AG04450 (cell line): ENCODE measurements around the gene DPP4. TPM values are rescaled to one million over a fixed set of nuclear protein-coding genes. Genes with fewer than 3 reads are reported as not detected.

Source experiments
- CTCF ChIA-PET: fragments of 300-600, 350-600 bp; formaldehyde crosslinking; extraction: SDS; loops from one replicate; lab custom pipeline; 2022; ENCODE audit warnings: antibody characterized with exemption, inconsistent platforms; lab: Charles Lee
- POLR2A ChIA-PET: fragments of 350-600 bp; formaldehyde crosslinking; extraction: SDS; loops from one replicate; lab custom pipeline; 2021; ENCODE audit warnings: antibody characterized with exemption, inconsistent platforms; lab: Yijun Ruan, JAX
- DNase-seq: peaks from one replicate; pipeline ENCODE4 v3.0.0-alpha.2; 2011; ENCODE audit warnings: low read depth, low spot score
- H3K27ac ChIP-seq: one replicate; pipeline ENCODE4 v1.5.1; 2012; ENCODE audit warnings: low read depth, low read length, control low read depth
- H3K27me3 ChIP-seq: one replicate; pipeline ENCODE4 v1.6.0; 2012; ENCODE audit warnings: low read length; ENCODE audit not compliant: control insufficient read depth, insufficient read depth
- H3K4me3 ChIP-seq: 2 replicates; pipeline ENCODE4 v1.5.1; 2011; ENCODE audit warnings: mild to moderate bottlenecking, low read depth, low read length, control low read depth
- H3K9me3 ChIP-seq: 2 replicates; pipeline ENCODE4 v1.5.1; 2012; ENCODE audit warnings: low read length; ENCODE audit not compliant: control insufficient read depth, insufficient read depth
- polyA plus RNA-seq: library from polyadenylated mRNA; depleted of rRNA; stranded (reverse); fragments of >200 nt; gene quantifications from 2 replicates; pipeline ENCODE4 v1.2.3, GENCODE V29; 2011
- TF ChIP-seq, protein P1 (sequence below): IDR thresholded peaks from 2 replicates; pipeline ENCODE4 v1.5.1; 2011; ENCODE audit warnings: low read depth, low read length, control low read depth, inconsistent platforms

DPP4 gene
- polyA plus RNA-seq, 1 experiment: 61.0 TPM

DNA sequence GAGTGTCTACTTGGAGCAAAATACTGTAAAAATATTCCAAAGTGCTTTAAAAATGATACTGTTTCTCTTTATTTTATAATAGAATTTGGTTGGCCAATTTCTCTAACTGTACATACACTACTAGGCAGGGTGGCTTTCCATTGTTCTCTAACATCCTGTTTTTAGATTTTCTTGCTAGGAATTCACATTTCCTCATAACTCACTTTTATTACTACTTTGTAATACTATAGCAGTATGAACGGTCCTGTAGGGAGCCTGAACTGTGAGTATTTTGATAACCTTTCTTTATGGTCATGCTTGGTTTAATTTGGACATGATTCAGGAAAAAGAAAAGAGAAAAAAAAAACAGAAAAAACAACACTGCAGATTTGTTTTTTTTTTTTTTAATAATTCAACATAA lies 40.3 kb upstream of the DPP4 start:
- POLR2A ChIA-PET: no interaction called here
- Histone ChIP-seq H3K27ac (no peak overlapping the region), H3K4me3 (no peak overlapping the region), H3K27me3 (no peaks in the 10 kb centered on the region), H3K9me3 (no peaks in the 10 kb centered on the region; the same call in 1 of the 2 replicates)
- CTCF ChIA-PET: interaction anchor here (0.7 to 1.3 kb wide), 2 partner anchors 11 to 19 kb away, joined by 3 to 4 read pairs; no protein-coding TSS in a partner anchor
- no peak for DNase-seq
- TF ChIP-seq, protein P1, sequence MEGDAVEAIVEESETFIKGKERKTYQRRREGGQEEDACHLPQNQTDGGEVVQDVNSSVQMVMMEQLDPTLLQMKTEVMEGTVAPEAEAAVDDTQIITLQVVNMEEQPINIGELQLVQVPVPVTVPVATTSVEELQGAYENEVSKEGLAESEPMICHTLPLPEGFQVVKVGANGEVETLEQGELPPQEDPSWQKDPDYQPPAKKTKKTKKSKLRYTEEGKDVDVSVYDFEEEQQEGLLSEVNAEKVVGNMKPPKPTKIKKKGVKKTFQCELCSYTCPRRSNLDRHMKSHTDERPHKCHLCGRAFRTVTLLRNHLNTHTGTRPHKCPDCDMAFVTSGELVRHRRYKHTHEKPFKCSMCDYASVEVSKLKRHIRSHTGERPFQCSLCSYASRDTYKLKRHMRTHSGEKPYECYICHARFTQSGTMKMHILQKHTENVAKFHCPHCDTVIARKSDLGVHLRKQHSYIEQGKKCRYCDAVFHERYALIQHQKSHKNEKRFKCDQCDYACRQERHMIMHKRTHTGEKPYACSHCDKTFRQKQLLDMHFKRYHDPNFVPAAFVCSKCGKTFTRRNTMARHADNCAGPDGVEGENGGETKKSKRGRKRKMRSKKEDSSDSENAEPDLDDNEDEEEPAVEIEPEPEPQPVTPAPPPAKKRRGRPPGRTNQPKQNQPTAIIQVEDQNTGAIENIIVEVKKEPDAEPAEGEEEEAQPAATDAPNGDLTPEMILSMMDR: no peak

DNA sequence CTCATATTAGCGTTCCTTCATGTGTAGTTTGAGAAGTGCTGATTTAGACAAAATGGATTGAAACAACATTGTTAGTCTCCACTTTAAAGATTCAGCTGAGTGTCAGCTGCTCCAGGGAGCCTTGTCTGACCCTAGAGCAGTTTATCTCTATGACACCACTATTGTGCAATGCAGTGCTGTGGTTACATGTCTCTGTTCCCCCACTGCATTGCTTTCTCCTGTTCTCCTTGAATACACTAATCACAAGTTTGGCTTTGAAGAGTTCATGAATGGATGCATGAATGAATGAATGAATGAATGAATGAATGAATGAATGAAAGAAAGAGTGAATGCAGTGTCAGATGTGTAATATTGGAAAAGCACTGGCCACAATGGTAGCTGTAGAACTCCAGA lies 39.8 kb upstream of the DPP4 start:
- TF ChIP-seq, protein P1: no peak
- DNase-seq: no peak
- Histone ChIP-seq H3K27ac (no peak overlapping the region), H3K9me3 (no peaks in the 10 kb centered on the region; the same call in 1 of the 2 replicates), H3K27me3 (no peaks in the 10 kb centered on the region), H3K4me3 (no peak overlapping the region)
- ChIA-PET CTCF (interaction anchor here (0.7 to 1.3 kb wide), 2 partner anchors 11 to 19 kb away, joined by 3 to 4 read pairs; no protein-coding TSS in a partner anchor), POLR2A (no interaction called here)

DNA sequence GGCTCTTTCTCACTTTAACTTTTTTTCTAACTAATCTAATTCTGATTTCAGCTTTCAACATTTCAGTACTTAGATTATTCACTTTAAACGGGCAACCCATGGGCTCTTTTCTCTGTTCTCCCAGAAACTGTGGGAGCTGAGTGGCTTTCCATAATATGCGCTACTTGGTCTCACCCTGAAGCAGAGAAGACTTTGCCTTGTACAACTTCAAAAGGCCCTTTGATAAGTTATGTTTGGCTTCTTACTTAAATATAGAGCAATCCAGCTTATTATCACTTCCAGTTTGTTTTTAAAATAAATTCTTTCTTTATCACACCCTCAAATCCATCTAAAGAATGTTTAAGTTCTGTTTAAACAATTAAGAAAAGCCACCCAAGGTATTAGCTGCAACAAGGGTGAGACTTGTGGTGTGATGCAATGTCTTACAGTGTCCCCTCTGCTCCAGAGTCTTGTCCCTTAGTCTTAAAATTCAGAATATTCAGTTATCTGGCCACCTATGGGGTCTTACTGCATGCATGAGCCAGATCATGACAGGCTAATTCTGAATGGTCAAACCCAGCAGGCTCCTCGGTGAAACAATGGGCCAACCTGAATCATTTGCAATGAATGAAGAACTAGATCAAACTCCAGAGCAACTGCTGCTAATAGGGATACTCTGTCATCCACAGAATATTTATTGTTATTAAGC lies 39.2 kb upstream of the DPP4 start:
- CTCF ChIA-PET: interaction anchor here (0.6 to 1.3 kb wide), 2 partner anchors 12 to 214 kb away, joined by 4 read pairs; no protein-coding TSS in a partner anchor

DNA sequence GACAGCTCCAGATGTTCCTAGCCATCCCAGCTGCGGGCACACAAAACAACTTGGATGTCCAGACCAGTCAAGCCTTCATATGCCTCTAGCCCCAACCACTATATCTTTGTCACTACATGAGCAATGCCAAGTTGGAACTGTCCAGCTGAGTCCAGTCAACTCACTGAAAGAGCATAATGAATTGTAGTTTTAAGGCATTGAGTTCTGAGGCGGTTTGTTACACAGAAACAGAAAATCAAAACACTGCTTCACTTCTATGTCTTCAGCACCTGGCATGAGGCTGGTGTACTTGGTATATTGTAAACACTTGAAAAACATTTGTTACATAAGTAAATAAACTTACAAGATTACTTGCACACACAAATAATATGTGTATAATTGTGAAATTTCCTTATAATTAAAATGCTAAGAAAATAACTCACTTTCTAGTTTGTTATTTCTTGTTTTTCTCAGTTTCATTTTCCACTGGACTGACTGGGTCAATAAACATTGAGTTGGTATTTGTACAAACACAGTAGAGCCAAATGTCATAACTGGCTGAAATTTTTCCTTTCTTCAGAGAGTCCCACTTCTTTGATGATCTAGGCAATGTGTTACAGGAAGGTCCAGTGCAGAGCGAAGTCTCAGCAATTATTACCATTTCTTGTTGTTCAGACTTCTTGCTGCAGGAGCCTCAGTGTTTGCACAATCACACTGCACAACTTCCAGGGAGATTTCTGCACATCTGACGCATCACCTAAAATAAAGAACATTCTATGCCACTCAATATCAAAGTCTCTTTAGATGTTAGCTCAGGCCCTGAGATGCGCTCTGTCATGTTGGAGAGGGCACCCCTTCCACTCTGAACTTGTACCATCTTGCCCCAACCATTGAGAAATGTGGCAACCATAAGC lies 38.2 kb upstream of the DPP4 start:
- POLR2A ChIA-PET: no interaction called here
- TF ChIP-seq, protein P1: no peak
- no peaks in the 10 kb centered on the region for H3K27me3 ChIP-seq
- H3K9me3 ChIP-seq: no peaks in the 10 kb centered on the region; the same call in 1 of the 2 replicates
- H3K27ac ChIP-seq: no peak overlapping the region
- CTCF ChIA-PET: no interaction called here
- no peak for DNase-seq
- no peak overlapping the region for H3K4me3 ChIP-seq

More for the DNA sequence above, 39.2 kb upstream of the DPP4 start:
- H3K27me3 ChIP-seq: no peaks in the 10 kb centered on the region
- H3K9me3 ChIP-seq: no peaks in the 10 kb centered on the region; the same call in 1 of the 2 replicates
- DNase-seq: no peak
- no peak overlapping the region for H3K4me3 ChIP-seq
- POLR2A ChIA-PET: no interaction called here
- TF ChIP-seq, protein P1: no peak
- no peak overlapping the region for H3K27ac ChIP-seq
